ENCODE data around the gene DCST2. TPM values are rescaled to one million over a fixed set of nuclear protein-coding genes. Genes with fewer than 3 reads are reported as not detected.

Gene DCST2
- total and polyA plus RNA-seq, 2 of the 8 experiments (the other 6 are each of a cell fraction or from before 2014, with no cell fraction given), result 0.43 to 2.1 TPM

DNA sequence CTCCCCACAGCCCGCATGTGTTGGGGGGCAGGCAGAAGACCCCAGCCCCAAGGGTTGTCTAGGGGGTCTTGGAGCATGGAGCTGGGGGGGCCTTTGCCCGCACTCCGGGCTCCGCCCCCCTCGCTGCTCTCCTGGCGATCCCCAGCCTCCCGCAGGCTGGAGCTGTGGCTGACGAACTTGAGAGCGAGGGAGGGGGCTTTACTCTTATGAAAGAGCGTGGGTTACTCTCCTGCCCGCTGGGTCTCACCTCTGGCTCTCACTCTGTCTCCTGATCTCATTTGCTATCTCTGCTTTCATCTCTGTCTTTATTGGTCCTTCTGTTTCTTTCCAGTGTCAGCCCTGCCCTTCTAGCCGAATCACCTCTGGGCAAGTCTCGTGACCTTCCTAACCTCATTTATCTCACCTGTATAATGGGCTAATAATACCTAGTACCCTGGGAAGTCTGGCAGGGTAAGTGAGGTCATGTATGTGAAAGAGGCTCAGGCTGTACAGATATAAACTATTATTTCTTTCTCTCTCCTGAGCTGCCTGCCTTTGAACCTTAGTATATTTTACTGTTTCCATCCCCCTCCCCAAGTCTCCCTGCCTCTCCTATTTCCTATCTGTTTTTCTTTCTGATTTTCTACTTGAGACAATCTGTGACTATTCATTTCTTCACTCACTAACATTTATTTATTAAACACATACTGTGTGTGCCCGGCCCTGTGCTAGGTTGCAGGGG, 30.7 kb upstream of the DCST2 start (continued):
- TF ChIP-seq, protein P1, sequence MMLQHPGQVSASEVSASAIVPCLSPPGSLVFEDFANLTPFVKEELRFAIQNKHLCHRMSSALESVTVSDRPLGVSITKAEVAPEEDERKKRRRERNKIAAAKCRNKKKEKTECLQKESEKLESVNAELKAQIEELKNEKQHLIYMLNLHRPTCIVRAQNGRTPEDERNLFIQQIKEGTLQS (IDR thresholded peaks at IDR 0.05; ENCODE audit: insufficient read depth, low read depth, low read length), result no peak

All from H1 (cell line).